Neural crest cell (in vitro differentiated cells): ENCODE results near the gene LCE5A. TPM values are rescaled to one million over a fixed set of nuclear protein-coding genes. Genes with fewer than 3 reads are reported as not detected.

Source experiments
- DNase-seq: peaks from one replicate; pipeline ENCODE4 v3.0.0; 2021; ENCODE audit warnings: low read depth, mixed read lengths, low spot score
- H3K27ac Mint-ChIP-seq: one replicate; pipeline ENCODE4 v1.8.0; 2021; ENCODE audit warnings: mild to moderate bottlenecking, mixed read lengths; ENCODE audit not compliant: unreplicated experiment
- H3K27me3 Mint-ChIP-seq: 2 replicates; pipeline ENCODE4 v1.8.0; 2021; ENCODE audit warnings: low read depth, mild to moderate bottlenecking, mixed read lengths
- H3K36me3 Mint-ChIP-seq: 2 replicates; pipeline ENCODE4 v1.8.0; 2021; ENCODE audit warnings: low read depth, mild to moderate bottlenecking, mixed read lengths
- H3K4me1 Mint-ChIP-seq: 2 replicates; pipeline ENCODE4 v1.8.0; 2021; ENCODE audit warnings: mixed read lengths
- H3K4me3 Mint-ChIP-seq: one replicate; pipeline ENCODE4 v1.8.0; 2021; ENCODE audit warnings: mild to moderate bottlenecking, mixed read lengths
- H3K9me3 Mint-ChIP-seq: 2 replicates; pipeline ENCODE4 v1.8.0; 2021; ENCODE audit warnings: mixed read lengths
- CTCF ChIP-seq: fragments of 200-600 bp; sonication (generic); conservative IDR thresholded peaks from 2 replicates; pipeline ENCODE4 v1.5.0; 2021; ENCODE audit warnings: antibody characterized with exemption, mild to moderate bottlenecking
- total RNA-seq: library from RNA; stranded (reverse); gene quantifications from 2 replicates; pipeline ENCODE4 v1.2.1, GENCODE V29; 2021

The LCE5A gene
- total RNA-seq, 1 donor from 2014 or later, result not detected

GRCh38 chr1:152506899-152507498 lies 3.6 kb upstream of the LCE5A start:
- DNase-seq, result no peak
- H3K4me1 Mint-ChIP-seq, result no peaks in the 10 kb centered on the region
- H3K36me3 Mint-ChIP-seq, result peaks cover 2% of the 10 kb centered on the region
- TF ChIP-seq CTCF, result no peak
- no peak overlapping the region for H3K4me3 Mint-ChIP-seq
- H3K27ac Mint-ChIP-seq, result no peak overlapping the region
- H3K27me3 Mint-ChIP-seq, result no peaks in the 10 kb centered on the region
- peaks cover 18% of the 10 kb centered on the region for H3K9me3 Mint-ChIP-seq

GRCh38 chr1:152511596-152511995 lies 993 bp downstream of the LCE5A start:
- TF ChIP-seq CTCF, result no peak
- Mint-ChIP-seq H3K4me1 (no peaks in the 10 kb centered on the region), H3K9me3 (peaks cover 19% of the 10 kb centered on the region), H3K4me3 (no peak overlapping the region), H3K27me3 (no peaks in the 10 kb centered on the region), H3K27ac (no peak overlapping the region), H3K36me3 (peaks cover 2% of the 10 kb centered on the region)
- DNase-seq, result no peak

- DNase-seq, result no peak
- Mint-ChIP-seq H3K9me3 (peaks cover 18% of the 10 kb centered on the region), H3K4me3 (no peak overlapping the region), H3K27me3 (no peaks in the 10 kb centered on the region), H3K36me3 (peaks cover 2% of the 10 kb centered on the region), H3K4me1 (no peaks in the 10 kb centered on the region), H3K27ac (no peak overlapping the region)
- TF ChIP-seq CTCF, result no peak
These were observed 2.5 kb downstream of the LCE5A start for GRCh38 chr1:152513081-152513480.

GRCh38 chr1:152514715-152515433 lies 4.3 kb downstream of the LCE5A start:
- no peak for TF ChIP-seq CTCF
- DNase-seq, result no peak
- Mint-ChIP-seq H3K4me3 (no peak overlapping the region), H3K4me1 (no peaks in the 10 kb centered on the region), H3K27me3 (no peaks in the 10 kb centered on the region), H3K27ac (no peak overlapping the region), H3K36me3 (peaks cover 2% of the 10 kb centered on the region), H3K9me3 (peaks cover 12% of the 10 kb centered on the region)

GRCh38 chr1:152515434-152515783 lies 4.8 kb downstream of the LCE5A start:
- no peaks in the 10 kb centered on the region for H3K4me1 Mint-ChIP-seq
- peaks cover 2% of the 10 kb centered on the region for H3K36me3 Mint-ChIP-seq
- DNase-seq, result no peak
- peaks cover 11% of the 10 kb centered on the region for H3K9me3 Mint-ChIP-seq
- TF ChIP-seq CTCF, result no peak
- no peak overlapping the region for H3K4me3 Mint-ChIP-seq
- H3K27ac Mint-ChIP-seq, result no peak overlapping the region
- no peaks in the 10 kb centered on the region for H3K27me3 Mint-ChIP-seq
